HEK293 (cell line): ENCODE measurements around the gene OR12D1.

Experiments
- CTCF ChIA-PET: fragments of 350-600 bp; formaldehyde crosslinking; extraction: SDS; loops from one replicate; lab custom pipeline; 2021; ENCODE audit warnings: antibody characterized with exemption; lab: Yijun Ruan, JAX
- POLR2A ChIA-PET: fragments of 300-600 bp; formaldehyde crosslinking; extraction: SDS; loops from one replicate; lab custom pipeline; 2020; ENCODE audit warnings: antibody characterized with exemption, inconsistent platforms; lab: Yijun Ruan, JAX
- H3K27ac ChIP-seq: fragments of 200-500 bp; sonication (Bioruptor generic); 2 replicates; pipeline ENCODE4 v1.5.1; 2014; ENCODE audit warnings: low read depth, low read length, control low read depth, inconsistent platforms; ENCODE audit errors: extremely low read depth
- H3K36me3 ChIP-seq, 2 experiments: fragments of 200-500 bp in 1 of 2; sonication (Bioruptor generic) in 1 of 2; 1 replicate in 1 of 2; 2 replicates in 1 of 2; pipeline ENCODE4 v1.5.1; 2014 to 2017; ENCODE audit warnings: inconsistent platforms in 2 of 2, low read length in 2 of 2; ENCODE audit not compliant: control insufficient read depth in 2 of 2, insufficient read depth in 1 of 2
- H3K4me1 ChIP-seq: fragments of 200-500 bp; sonication (Bioruptor generic); 2 replicates; pipeline ENCODE4 v1.5.1; 2014; ENCODE audit warnings: mild to moderate bottlenecking, low read length, inconsistent platforms; ENCODE audit not compliant: control insufficient read depth, insufficient read depth
- H3K4me3 ChIP-seq: 2 replicates; pipeline ENCODE4 v1.5.1; 2011; ENCODE audit warnings: low read depth, mild to moderate bottlenecking, control low read depth, low read length, moderate library complexity
- H3K9me3 ChIP-seq: fragments of 200-500 bp; sonication (Bioruptor generic); 2 replicates; pipeline ENCODE4 v1.5.1; 2014; ENCODE audit warnings: low read depth, low read length, inconsistent platforms; ENCODE audit not compliant: control insufficient read depth, insufficient read depth
- KLF8 ChIP-seq: fragments of 450-650 bp; formaldehyde crosslinking; IDR thresholded peaks from 2 replicates; pipeline ENCODE4 v1.5.1; 2016; ENCODE audit warnings: missing biosample characterization, missing genetic modification characterization
- PRDM1 ChIP-seq: fragments of 450-650 bp; formaldehyde crosslinking; IDR thresholded peaks from 2 replicates; pipeline ENCODE4; 2016; ENCODE audit warnings: missing biosample characterization, missing genetic modification characterization
- SP3 ChIP-seq: fragments of 450-650 bp; formaldehyde crosslinking; IDR thresholded peaks from 2 replicates; pipeline ENCODE4 v1.5.1; 2016; ENCODE audit warnings: missing biosample characterization, missing genetic modification characterization
- ZBTB17 ChIP-seq: fragments of 450-650 bp; formaldehyde crosslinking; IDR thresholded peaks from 2 replicates; pipeline ENCODE4 v1.5.1; 2016; ENCODE audit warnings: missing biosample characterization, missing genetic modification characterization
- ZBTB7A ChIP-seq: fragments of 450-650 bp; formaldehyde crosslinking; IDR thresholded peaks from 2 replicates; pipeline ENCODE4 v1.5.1; 2016; ENCODE audit warnings: low read depth, missing biosample characterization, missing genetic modification characterization
- ZNF202 ChIP-seq: fragments of 450-650 bp; formaldehyde crosslinking; IDR thresholded peaks from 2 replicates; pipeline ENCODE4 v1.5.1; 2016; ENCODE audit warnings: missing biosample characterization, missing genetic modification characterization, borderline replicate concordance
- ZNF274 ChIP-seq, 2 experiments: fragments of 200-500 bp in 1 of 2; fragments of 450-650 bp in 1 of 2; sonication (Bioruptor generic) in 1 of 2; formaldehyde crosslinking in 1 of 2; IDR thresholded peaks; 2 replicates each; pipeline versions ENCODE4 v1.5.1 to v1.6.1; 2014 to 2016; ENCODE audit warnings: borderline replicate concordance in 1 of 2, inconsistent platforms in 1 of 2, low read length in 1 of 2, missing biosample characterization in 1 of 2, missing genetic modification characterization in 1 of 2
- ZNF292 ChIP-seq: fragments of 450-650 bp; formaldehyde crosslinking; IDR thresholded peaks from 2 replicates; pipeline ENCODE4 v1.5.1; 2016; ENCODE audit warnings: low read depth, missing biosample characterization, missing genetic modification characterization, borderline replicate concordance
- ZNF302 ChIP-seq: fragments of 450-650 bp; formaldehyde crosslinking; IDR thresholded peaks from 2 replicates; pipeline ENCODE4 v1.5.1; 2016; ENCODE audit warnings: missing biosample characterization, missing genetic modification characterization, low read depth
- ZNF311 ChIP-seq: fragments of 450-650 bp; formaldehyde crosslinking; IDR thresholded peaks from 2 replicates; pipeline ENCODE4 v1.5.1; 2017; ENCODE audit warnings: missing biosample characterization, missing genetic modification characterization, borderline replicate concordance
- ZNF324 ChIP-seq: fragments of 450-650 bp; formaldehyde crosslinking; IDR thresholded peaks from 2 replicates; pipeline ENCODE4 v1.5.1; 2016; ENCODE audit warnings: missing biosample characterization, missing genetic modification characterization
- ZNF366 ChIP-seq: fragments of 450-650 bp; formaldehyde crosslinking; conservative IDR thresholded peaks from 2 replicates; pipeline ENCODE4 v1.5.1; 2016; ENCODE audit warnings: missing biosample characterization, missing genetic modification characterization
- ZNF394 ChIP-seq: fragments of 450-650 bp; formaldehyde crosslinking; IDR thresholded peaks from 2 replicates; pipeline ENCODE4 v1.5.1; 2016; ENCODE audit warnings: missing biosample characterization, missing genetic modification characterization, mild to moderate bottlenecking, moderate library complexity, borderline replicate concordance
- ZNF404 ChIP-seq: fragments of 450-650 bp; formaldehyde crosslinking; IDR thresholded peaks from 2 replicates; pipeline ENCODE4 v1.5.1; 2017; ENCODE audit warnings: missing biosample characterization, missing genetic modification characterization
- ZNF426 ChIP-seq: fragments of 450-650 bp; formaldehyde crosslinking; IDR thresholded peaks from 2 replicates; pipeline ENCODE4 v1.5.1; 2017; ENCODE audit warnings: missing biosample characterization, missing genetic modification characterization, mild to moderate bottlenecking, inconsistent platforms, moderate library complexity
- ZNF510 ChIP-seq: fragments of 450-650 bp; formaldehyde crosslinking; IDR thresholded peaks from 2 replicates; pipeline ENCODE4 v1.5.1; 2018; ENCODE audit warnings: mild to moderate bottlenecking, missing genetic modification characterization, missing biosample characterization; ENCODE audit not compliant: insufficient replicate concordance
- ZNF544 ChIP-seq: fragments of 450-650 bp; formaldehyde crosslinking; IDR thresholded peaks from 2 replicates; pipeline ENCODE4 v1.5.0; 2017; ENCODE audit warnings: missing biosample characterization, missing genetic modification characterization
- ZNF596 ChIP-seq: fragments of 450-650 bp; IDR thresholded peaks from 2 replicates; pipeline ENCODE4 v1.5.0; 2018; ENCODE audit warnings: missing biosample characterization, mild to moderate bottlenecking, missing genetic modification characterization, moderate library complexity
- ZNF837 ChIP-seq: fragments of 450-650 bp; formaldehyde crosslinking; IDR thresholded peaks from 2 replicates; pipeline ENCODE4 v1.5.1; 2016; ENCODE audit warnings: missing biosample characterization, missing genetic modification characterization
- ZSCAN23 ChIP-seq: fragments of 450-650 bp; formaldehyde crosslinking; IDR thresholded peaks from 2 replicates; pipeline ENCODE4 v1.5.1; 2016; ENCODE audit warnings: missing biosample characterization, missing genetic modification characterization
- ZXDB ChIP-seq: fragments of 450-650 bp; formaldehyde crosslinking; IDR thresholded peaks from 2 replicates; pipeline ENCODE4 v1.5.1; 2016; ENCODE audit warnings: missing biosample characterization, missing genetic modification characterization
- TF ChIP-seq, protein P1 (sequence below): fragments of 450-650 bp; formaldehyde crosslinking; IDR thresholded peaks from 2 replicates; pipeline ENCODE4 v1.5.1; 2017; ENCODE audit warnings: missing biosample characterization, missing genetic modification characterization
- TF ChIP-seq, protein P2 (sequence below): fragments of 450-650 bp; formaldehyde crosslinking; IDR thresholded peaks from 2 replicates; pipeline ENCODE4 v1.5.1; 2016; ENCODE audit warnings: missing biosample characterization, missing genetic modification characterization
- TF ChIP-seq, protein P3 (sequence below): IDR thresholded peaks from 2 replicates; pipeline ENCODE4 v1.6.1; 2011; ENCODE audit warnings: mild to moderate bottlenecking, low read depth, low read length, borderline replicate concordance

OR12D1 gene

DNA sequence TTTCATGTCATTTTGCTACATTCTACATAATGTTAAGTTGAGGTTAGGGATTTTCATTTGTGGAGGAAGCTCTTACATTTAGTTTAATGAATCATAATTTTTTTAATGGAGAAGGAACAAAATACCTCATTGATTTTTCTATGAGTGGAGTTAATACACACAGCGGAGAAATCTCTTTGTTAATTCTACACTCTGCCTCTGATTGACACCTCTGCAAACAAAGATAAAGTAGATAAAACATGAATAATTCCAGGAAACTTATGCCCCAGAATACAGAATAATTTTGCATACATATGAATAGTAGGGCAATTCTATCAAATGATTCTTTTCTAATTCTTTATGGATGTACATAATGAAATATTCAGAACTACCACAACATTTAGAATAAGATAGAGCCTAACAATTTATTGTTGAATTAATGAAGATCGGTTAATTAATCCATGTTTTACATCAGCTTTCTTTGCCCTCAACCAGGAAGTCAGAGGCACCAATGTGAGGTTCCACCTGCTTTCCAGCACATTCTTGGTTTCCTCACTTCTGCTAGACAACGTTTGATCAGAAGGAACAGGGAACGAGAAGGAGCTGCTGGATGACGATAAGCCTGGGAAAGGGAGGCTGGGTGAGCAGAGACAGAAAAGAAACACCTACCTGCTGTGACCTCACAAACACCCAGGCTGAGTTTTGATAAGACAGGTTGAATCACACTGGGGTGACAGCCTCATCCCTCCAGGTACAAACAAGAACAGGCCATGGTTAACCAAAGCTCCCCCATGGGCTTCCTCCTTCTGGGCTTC lies 46.5 kb downstream of the OR12D1 start:
- H3K9me3 ChIP-seq: no peaks in the 10 kb centered on the region
- CTCF ChIA-PET: no interaction called here
- POLR2A ChIA-PET: no interaction called here
- H3K27ac ChIP-seq: no peak overlapping the region
- TF ChIP-seq ZNF394 (tag by site-specific recombination) (no peak), ZNF544 (tag by site-specific recombination) (no peak), ZNF837 (tag by site-specific recombination) (no peak), PRDM1 (tag by site-specific recombination) (no peak), ZXDB (no peak), ZNF324 (tag by site-specific recombination) (no peak), ZNF311 (tag by site-specific recombination) (no peak), ZNF596 (no peak), ZSCAN23 (no peak), ZBTB7A (tag by site-specific recombination) (no peak), ZBTB17 (tag by site-specific recombination) (no peak), ZNF426 (tag by site-specific recombination) (no peak), ZNF404 (tag by site-specific recombination) (no peak), ZNF366 (tag by site-specific recombination) (no peak), KLF8 (tag by site-specific recombination) (no peak), ZNF292 (tag by site-specific recombination) (no peak), ZNF202 (tag by site-specific recombination) (no peak)
- TF ChIP-seq, protein P1, sequence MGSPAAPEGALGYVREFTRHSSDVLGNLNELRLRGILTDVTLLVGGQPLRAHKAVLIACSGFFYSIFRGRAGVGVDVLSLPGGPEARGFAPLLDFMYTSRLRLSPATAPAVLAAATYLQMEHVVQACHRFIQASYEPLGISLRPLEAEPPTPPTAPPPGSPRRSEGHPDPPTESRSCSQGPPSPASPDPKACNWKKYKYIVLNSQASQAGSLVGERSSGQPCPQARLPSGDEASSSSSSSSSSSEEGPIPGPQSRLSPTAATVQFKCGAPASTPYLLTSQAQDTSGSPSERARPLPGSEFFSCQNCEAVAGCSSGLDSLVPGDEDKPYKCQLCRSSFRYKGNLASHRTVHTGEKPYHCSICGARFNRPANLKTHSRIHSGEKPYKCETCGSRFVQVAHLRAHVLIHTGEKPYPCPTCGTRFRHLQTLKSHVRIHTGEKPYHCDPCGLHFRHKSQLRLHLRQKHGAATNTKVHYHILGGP (tag by site-specific recombination): no peak
- TF ChIP-seq, protein P2, sequence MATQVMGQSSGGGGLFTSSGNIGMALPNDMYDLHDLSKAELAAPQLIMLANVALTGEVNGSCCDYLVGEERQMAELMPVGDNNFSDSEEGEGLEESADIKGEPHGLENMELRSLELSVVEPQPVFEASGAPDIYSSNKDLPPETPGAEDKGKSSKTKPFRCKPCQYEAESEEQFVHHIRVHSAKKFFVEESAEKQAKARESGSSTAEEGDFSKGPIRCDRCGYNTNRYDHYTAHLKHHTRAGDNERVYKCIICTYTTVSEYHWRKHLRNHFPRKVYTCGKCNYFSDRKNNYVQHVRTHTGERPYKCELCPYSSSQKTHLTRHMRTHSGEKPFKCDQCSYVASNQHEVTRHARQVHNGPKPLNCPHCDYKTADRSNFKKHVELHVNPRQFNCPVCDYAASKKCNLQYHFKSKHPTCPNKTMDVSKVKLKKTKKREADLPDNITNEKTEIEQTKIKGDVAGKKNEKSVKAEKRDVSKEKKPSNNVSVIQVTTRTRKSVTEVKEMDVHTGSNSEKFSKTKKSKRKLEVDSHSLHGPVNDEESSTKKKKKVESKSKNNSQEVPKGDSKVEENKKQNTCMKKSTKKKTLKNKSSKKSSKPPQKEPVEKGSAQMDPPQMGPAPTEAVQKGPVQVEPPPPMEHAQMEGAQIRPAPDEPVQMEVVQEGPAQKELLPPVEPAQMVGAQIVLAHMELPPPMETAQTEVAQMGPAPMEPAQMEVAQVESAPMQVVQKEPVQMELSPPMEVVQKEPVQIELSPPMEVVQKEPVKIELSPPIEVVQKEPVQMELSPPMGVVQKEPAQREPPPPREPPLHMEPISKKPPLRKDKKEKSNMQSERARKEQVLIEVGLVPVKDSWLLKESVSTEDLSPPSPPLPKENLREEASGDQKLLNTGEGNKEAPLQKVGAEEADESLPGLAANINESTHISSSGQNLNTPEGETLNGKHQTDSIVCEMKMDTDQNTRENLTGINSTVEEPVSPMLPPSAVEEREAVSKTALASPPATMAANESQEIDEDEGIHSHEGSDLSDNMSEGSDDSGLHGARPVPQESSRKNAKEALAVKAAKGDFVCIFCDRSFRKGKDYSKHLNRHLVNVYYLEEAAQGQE (tag by site-specific recombination): no peak
- TF ChIP-seq, protein P3, sequence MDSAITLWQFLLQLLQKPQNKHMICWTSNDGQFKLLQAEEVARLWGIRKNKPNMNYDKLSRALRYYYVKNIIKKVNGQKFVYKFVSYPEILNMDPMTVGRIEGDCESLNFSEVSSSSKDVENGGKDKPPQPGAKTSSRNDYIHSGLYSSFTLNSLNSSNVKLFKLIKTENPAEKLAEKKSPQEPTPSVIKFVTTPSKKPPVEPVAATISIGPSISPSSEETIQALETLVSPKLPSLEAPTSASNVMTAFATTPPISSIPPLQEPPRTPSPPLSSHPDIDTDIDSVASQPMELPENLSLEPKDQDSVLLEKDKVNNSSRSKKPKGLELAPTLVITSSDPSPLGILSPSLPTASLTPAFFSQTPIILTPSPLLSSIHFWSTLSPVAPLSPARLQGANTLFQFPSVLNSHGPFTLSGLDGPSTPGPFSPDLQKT: no peak
- no peaks in the 10 kb centered on the region for H3K4me1 ChIP-seq
- H3K4me3 ChIP-seq: no peak overlapping the region
- H3K36me3 ChIP-seq: no peaks in the 10 kb centered on the region

GRCh38 chr6:29462022-29462421 lies 47.3 kb downstream of the OR12D1 start:
- CTCF ChIA-PET: no interaction called here
- H3K4me3 ChIP-seq: no peak overlapping the region
- H3K4me1 ChIP-seq: no peaks in the 10 kb centered on the region
- H3K9me3 ChIP-seq: no peaks in the 10 kb centered on the region
- POLR2A ChIA-PET: no interaction called here
- no peak for TF ChIP-seq SP3 (tag by site-specific recombination)
- TF ChIP-seq ZNF274 (IDR thresholded peaks at IDR 0.05; ENCODE audit: low read length): no peak
- TF ChIP-seq ZNF274 (tag by site-specific recombination; IDR thresholded peaks at IDR 0.05; ENCODE audit: borderline replicate concordance): no peak
- no peak for TF ChIP-seq ZNF302 (tag by site-specific recombination)
- no peak for TF ChIP-seq ZNF510 (tag by site-specific recombination)
- TF ChIP-seq, all 188 proteins: peak for 0
- no peaks in the 10 kb centered on the region for H3K36me3 ChIP-seq
- H3K27ac ChIP-seq: no peak overlapping the region
